ENCODE data around the gene VAV2. TPM values are rescaled to one million over a fixed set of nuclear protein-coding genes. Genes with fewer than 3 reads are reported as not detected.

VAV2 gene
- total and polyA plus RNA-seq, 9 of the 15 experiments (the other 6 are each of a cell fraction or from before 2014, with no cell fraction given): 0.01 to 2.7 (median 1.0) TPM; not detected in 1

GRCh38 chr9:133876836-133877235, 115.3 kb downstream of the VAV2 start:
- peaks cover 65% of the 10 kb centered on the region for H4K20me1 ChIP-seq (replicated peaks; ENCODE audit: control insufficient read depth, insufficient read depth, low read length)
- peaks cover 36 to 96% of the 10 kb centered on the region in 2 experiments for H3K27me3 ChIP-seq (ENCODE audit: control insufficient read depth in 2 of 2, insufficient read depth in 2 of 2, low read length in 2 of 2)
- POLR2A ChIA-PET: interaction anchor here (0.5 kb wide), 2 partner anchors 50 to 282 kb away, joined by 3 read pairs; no protein-coding TSS in a partner anchor
- no peaks in the 10 kb centered on the region for H3K79me2 ChIP-seq (ENCODE audit: control insufficient read depth, insufficient read depth, low read length)
- no peak overlapping the region for H3K4me3 ChIP-seq
- H3K4me2 ChIP-seq (ENCODE audit: insufficient read depth, low read length): no peak overlapping the region
- CTCF ChIA-PET (ENCODE audit: low intra/inter-chr PET ratio): no interaction called here
- peaks cover 0 to 4% of the 10 kb centered on the region in 2 experiments; a peak in 2 of 5 replicates for H3K4me1 ChIP-seq (replicated peaks in 1 of 2; ENCODE audit: control insufficient read depth in 2 of 2, insufficient read depth in 2 of 2, low read length in 2 of 2)
- no peak for ATAC-seq
- FAIRE-seq: no peak
- BruUV-seq (replicated peaks): no TSS peak
- H3K9ac ChIP-seq (ENCODE audit: insufficient read depth in 1 of 2, low read depth in 2 of 2, low read length in 2 of 2): no peak overlapping the region
- no peak overlapping the region for H2AFZ ChIP-seq (ENCODE audit: low read depth, low read length)
- H3K9me1 ChIP-seq (ENCODE audit: control insufficient read depth, insufficient read depth, low read length): no peaks in the 10 kb centered on the region
- no peaks in the 10 kb centered on the region for H3K9me3 ChIP-seq (replicated peaks; ENCODE audit: control insufficient read depth, insufficient read depth, low read depth, low read length)
- in situ Hi-C loops (cut with MboI) (no loop called here), intact Hi-C loops (cut with micrococcal nuclease) (no loop called here)
- H3K36me3 ChIP-seq (ENCODE audit: control insufficient read depth, insufficient read depth, low read length): no peaks in the 10 kb centered on the region
- WGBS (ENCODE audit: insufficient coverage, low coverage, missing lambda C conversion rate): 0% methylated on average over 8 of the region's 13 CpGs
- no peak overlapping the region for H3K27ac ChIP-seq (ENCODE audit: extremely low read depth, low read depth, low read length)
- TF ChIP-seq PHTF2 (CRISPR knock-in tag; IDR thresholded peaks at IDR 0.05) (no peak), FUS (optimal IDR thresholded peaks at IDR 0.05; ENCODE audit: low read depth, low read length) (no peak), FIP1L1 (IDR thresholded peaks at IDR 0.05; ENCODE audit: low read depth, low read length, poor library complexity, severe bottlenecking) (no peak), BACH1 (tag; IDR thresholded peaks at IDR 0.05) (no peak), RBM22 (IDR thresholded peaks at IDR 0.05; ENCODE audit: low read depth, low read length, poor library complexity, severe bottlenecking) (no peak), NCOA1 (IDR thresholded peaks at IDR 0.05; ENCODE audit: low read depth) (no peak), DIDO1 (tag; IDR thresholded peaks at IDR 0.05; ENCODE audit: low read depth) (no peak), HCFC1 (IDR thresholded peaks at IDR 0.05; ENCODE audit: low read depth, low read length) (no peak), RBM39 (optimal IDR thresholded peaks at IDR 0.05; ENCODE audit: low read depth, low read length) (no peak), SIN3A (IDR thresholded peaks at IDR 0.05; ENCODE audit: borderline replicate concordance in 2 of 2, control insufficient read depth in 1 of 2, low read depth in 2 of 2, low read length in 2 of 2) (no peak), SMAD4 (CRISPR knock-in tag; conservative IDR thresholded peaks at IDR 0.05) (no peak), FOSL1 (tag; conservative IDR thresholded peaks at IDR 0.05) (no peak)
- TF ChIP-seq, protein P1, sequence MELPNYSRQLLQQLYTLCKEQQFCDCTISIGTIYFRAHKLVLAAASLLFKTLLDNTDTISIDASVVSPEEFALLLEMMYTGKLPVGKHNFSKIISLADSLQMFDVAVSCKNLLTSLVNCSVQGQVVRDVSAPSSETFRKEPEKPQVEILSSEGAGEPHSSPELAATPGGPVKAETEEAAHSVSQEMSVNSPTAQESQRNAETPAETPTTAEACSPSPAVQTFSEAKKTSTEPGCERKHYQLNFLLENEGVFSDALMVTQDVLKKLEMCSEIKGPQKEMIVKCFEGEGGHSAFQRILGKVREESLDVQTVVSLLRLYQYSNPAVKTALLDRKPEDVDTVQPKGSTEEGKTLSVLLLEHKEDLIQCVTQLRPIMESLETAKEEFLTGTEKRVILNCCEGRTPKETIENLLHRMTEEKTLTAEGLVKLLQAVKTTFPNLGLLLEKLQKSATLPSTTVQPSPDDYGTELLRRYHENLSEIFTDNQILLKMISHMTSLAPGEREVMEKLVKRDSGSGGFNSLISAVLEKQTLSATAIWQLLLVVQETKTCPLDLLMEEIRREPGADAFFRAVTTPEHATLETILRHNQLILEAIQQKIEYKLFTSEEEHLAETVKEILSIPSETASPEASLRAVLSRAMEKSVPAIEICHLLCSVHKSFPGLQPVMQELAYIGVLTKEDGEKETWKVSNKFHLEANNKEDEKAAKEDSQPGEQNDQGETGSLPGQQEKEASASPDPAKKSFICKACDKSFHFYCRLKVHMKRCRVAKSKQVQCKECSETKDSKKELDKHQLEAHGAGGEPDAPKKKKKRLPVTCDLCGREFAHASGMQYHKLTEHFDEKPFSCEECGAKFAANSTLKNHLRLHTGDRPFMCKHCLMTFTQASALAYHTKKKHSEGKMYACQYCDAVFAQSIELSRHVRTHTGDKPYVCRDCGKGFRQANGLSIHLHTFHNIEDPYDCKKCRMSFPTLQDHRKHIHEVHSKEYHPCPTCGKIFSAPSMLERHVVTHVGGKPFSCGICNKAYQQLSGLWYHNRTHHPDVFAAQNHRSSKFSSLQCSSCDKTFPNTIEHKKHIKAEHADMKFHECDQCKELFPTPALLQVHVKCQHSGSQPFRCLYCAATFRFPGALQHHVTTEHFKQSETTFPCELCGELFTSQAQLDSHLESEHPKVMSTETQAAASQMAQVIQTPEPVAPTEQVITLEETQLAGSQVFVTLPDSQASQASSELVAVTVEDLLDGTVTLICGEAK (IDR thresholded peaks at IDR 0.05): no peak
- TF ChIP-seq, protein P1 (CRISPR knock-in tag; IDR thresholded peaks at IDR 0.05): no peak
- DNase-seq (ENCODE audit: extremely low read depth in 1 of 4, low spot score in 3 of 4): no peak

Measured in K562 (cell line).